22Rv1 (cell line): ENCODE results near the gene PSIP1.
"Not testable (repeated sequence)": the region's sequence is repeated elsewhere in the genome, so short reads cannot be mapped to it uniquely, and the experiment has no call there.

Experiments used
- H3K27ac ChIP-seq: fragments of 450-650 bp; 2 replicates; pipeline ENCODE4 v1.5.1; 2017
- ZFX ChIP-seq: fragments of 450-650 bp; IDR thresholded peaks from 2 replicates; pipeline ENCODE4 v1.6.1; 2017; ENCODE audit warnings: antibody characterized with exemption, borderline replicate concordance
- TF ChIP-seq, protein P1 (sequence below): fragments of 450-650 bp; IDR thresholded peaks from 2 replicates; pipeline ENCODE4 v1.5.1; 2017; ENCODE audit warnings: mild to moderate bottlenecking

Gene PSIP1

GRCh38 chr9:15541872-15542271 is 31.1 kb upstream of the PSIP1 start:
- H3K27ac ChIP-seq, result no peak overlapping the region
- TF ChIP-seq, protein P1, sequence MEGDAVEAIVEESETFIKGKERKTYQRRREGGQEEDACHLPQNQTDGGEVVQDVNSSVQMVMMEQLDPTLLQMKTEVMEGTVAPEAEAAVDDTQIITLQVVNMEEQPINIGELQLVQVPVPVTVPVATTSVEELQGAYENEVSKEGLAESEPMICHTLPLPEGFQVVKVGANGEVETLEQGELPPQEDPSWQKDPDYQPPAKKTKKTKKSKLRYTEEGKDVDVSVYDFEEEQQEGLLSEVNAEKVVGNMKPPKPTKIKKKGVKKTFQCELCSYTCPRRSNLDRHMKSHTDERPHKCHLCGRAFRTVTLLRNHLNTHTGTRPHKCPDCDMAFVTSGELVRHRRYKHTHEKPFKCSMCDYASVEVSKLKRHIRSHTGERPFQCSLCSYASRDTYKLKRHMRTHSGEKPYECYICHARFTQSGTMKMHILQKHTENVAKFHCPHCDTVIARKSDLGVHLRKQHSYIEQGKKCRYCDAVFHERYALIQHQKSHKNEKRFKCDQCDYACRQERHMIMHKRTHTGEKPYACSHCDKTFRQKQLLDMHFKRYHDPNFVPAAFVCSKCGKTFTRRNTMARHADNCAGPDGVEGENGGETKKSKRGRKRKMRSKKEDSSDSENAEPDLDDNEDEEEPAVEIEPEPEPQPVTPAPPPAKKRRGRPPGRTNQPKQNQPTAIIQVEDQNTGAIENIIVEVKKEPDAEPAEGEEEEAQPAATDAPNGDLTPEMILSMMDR, result no peak
- TF ChIP-seq ZFX, result no peak

DNA sequence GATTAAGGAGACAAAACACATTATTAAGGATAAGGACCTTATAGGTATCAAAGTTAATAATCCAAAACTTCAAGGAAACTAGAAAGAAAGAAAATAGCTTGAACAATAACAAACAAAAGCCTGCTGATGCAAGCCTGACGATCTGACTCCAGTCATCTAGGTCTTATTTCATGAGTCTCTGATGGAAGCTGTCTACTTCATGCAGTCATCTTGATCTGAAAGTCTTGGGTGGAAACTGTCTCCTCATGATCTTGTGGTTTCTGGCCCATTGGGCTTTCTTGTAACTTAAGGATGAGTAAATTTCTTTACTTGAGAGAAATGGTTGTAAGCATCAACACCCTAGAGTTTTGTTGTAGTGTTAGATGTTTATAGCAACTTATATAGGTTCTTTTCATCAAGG is 20.6 kb upstream of the PSIP1 start:
- H3K27ac ChIP-seq, result no peak overlapping the region
- no peak for TF ChIP-seq ZFX
- TF ChIP-seq, protein P1, result no peak

DNA sequence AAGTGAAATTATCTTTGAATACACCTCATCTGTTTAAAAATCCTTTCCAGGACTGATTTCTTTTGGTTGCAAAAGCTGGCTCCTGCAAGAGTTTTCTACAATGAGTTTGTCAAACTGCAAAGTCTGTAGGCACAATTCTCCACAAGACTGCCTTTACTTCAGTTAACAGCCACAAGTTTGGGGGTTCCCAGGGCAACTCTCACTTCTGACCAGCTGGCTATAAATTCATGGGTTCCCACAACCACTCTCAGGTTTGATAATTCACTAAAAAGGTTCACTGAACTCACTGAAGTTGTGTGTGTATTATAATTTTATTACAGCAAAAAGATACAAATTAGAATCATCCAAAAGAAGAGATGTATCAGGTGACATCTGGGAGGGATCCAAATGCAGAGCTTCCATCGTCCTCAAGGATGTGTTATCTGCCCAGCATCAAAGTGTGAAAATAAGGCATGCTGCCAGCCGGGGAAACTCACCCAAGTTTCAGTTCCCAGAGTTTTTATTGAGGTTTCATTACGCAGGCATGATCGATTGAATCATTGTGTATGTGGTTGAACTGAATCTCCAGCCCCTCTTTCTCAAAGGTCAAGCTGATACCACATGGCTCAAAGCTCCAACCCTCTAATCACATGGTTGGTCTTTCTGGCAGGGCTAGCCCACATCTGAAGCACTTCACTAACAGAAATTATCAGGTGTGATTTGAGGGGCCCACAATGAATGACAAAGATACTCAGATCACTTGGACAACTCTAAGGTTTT is 19.0 kb upstream of the PSIP1 start:
- no peak overlapping the region for H3K27ac ChIP-seq
- no peak for TF ChIP-seq ZFX
- TF ChIP-seq, protein P1, result no peak

GRCh38 chr9:15527035-15527434 is 16.3 kb upstream of the PSIP1 start:
- H3K27ac ChIP-seq, result not testable (repeated sequence)

- TF ChIP-seq, protein P1, result no peak
- no peak for TF ChIP-seq ZFX
- H3K27ac ChIP-seq, result no peak overlapping the region
Measured at GRCh38 chr9:15525958-15526357, 15.2 kb upstream of the PSIP1 start.

DNA sequence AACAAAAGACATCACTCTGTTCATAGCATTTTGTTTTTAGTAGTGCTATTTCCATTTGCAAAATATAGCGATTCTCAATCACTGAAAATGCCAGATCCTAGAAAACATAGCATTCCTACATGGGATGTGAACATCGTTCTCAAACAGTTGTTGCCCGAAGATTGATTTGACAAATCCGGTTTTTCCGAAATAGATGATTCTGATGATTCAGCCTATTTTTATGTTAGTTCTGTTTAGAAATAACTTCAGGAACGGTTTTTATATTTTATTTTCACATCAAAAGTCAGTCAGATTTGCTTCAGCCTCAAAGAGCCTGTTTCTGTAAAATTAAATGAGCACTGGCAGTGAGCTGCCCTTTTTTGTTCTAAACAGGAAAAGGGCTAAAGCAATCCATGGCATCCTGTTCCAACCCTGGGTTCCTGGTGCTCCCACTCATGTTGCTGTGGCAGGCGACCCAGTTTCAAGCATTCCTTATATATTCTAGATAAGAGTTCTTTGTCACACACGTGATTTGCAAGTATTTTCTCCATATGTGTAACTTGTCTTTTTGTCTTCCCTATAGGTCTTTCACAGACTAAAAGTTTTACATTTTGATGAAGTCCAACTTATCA is 14.2 kb upstream of the PSIP1 start:
- no peak for TF ChIP-seq ZFX
- TF ChIP-seq, protein P1, result no peak
- no peak overlapping the region for H3K27ac ChIP-seq

DNA sequence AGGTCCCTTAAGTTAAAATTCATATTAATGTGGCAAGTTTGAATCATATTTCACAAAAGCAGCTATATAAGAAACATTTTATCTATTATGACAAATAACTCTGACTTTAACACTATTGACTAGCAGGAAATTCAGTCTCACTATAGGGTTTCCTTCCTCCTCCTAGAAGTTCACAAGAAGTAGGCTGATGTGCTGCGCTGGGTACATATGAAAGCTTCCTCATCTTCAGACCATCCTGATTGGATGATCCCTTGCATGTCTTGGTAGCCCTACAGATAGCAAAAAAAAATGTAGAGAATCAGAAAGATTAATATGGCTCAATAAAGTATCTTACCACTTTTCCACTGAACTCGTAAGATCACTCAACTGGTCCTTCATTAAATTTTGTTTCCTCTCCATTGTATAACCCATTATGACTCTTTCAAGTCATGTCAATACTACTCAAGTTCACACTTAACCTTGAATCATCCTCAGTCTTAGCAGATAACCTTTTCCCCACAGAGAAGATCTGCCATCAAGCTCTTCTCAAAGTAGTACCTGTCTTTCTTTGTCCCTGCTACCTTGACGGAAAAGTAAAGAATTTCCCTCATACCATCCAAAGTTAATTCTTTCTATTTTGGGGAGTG is 11.5 kb upstream of the PSIP1 start:
- no peak overlapping the region for H3K27ac ChIP-seq
- TF ChIP-seq, protein P1, result no peak
- no peak for TF ChIP-seq ZFX
